GM19395 (cell line): ENCODE measurements around the gene ZNF682.
"Not testable (repeated sequence)": the region's sequence is repeated elsewhere in the genome, so short reads cannot be mapped to it uniquely, and the experiment has no call there.

Experiments
- ATAC-seq: cut with Tn5 transposase; IDR thresholded peaks from one replicate; pipeline ENCODE4 v1.9.1; 2021; ENCODE audit warnings: mild to moderate bottlenecking, moderate library complexity; ENCODE audit not compliant: unreplicated experiment

Gene ZNF682

GRCh38 chr19:20005741-20006140 lies 33.6 kb downstream of the ZNF682 start:
- ATAC-seq, result no peak

GRCh38 chr19:19997656-19998268 lies 41.5 kb downstream of the ZNF682 start:
- ATAC-seq, result no peak

GRCh38 chr19:19966862-19967261 lies 72.4 kb downstream of the ZNF682 start:
- no peak for ATAC-seq

GRCh38 chr19:19966126-19966525 lies 73.2 kb downstream of the ZNF682 start:
- ATAC-seq, result not testable (repeated sequence)

GRCh38 chr19:19964416-19964815 lies 74.9 kb downstream of the ZNF682 start:
- no peak for ATAC-seq

DNA sequence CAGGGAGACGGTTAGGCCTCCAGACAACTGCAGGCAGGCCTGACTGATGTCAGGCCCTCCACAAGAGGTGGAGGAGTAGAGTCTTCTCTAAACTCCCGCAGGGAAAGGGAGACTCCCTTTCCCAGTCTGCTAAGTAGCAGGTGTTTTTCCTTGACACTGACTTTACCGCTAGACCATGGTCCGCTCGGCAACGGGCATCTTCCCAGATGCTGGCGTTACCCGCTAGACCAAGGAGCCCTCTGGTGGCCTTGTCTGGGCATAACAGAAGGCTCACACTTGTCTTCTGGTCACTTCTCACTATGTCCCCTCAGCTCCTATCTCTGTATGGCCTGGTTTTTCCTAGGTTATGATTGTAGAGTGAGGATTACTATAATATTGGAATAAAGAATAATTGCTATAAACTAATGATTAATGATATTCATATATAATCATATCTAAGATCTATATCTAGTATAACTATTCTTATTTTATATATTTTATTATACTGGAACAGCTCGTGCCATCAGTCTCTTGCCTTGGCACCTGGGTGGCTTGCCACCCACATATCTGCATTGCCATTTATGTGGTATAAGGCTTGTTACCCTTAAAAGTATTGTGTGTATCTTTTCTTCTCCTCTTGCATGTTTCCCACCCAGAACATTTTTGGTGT lies 80.0 kb downstream of the ZNF682 start:
- ATAC-seq, result not testable (repeated sequence)

DNA sequence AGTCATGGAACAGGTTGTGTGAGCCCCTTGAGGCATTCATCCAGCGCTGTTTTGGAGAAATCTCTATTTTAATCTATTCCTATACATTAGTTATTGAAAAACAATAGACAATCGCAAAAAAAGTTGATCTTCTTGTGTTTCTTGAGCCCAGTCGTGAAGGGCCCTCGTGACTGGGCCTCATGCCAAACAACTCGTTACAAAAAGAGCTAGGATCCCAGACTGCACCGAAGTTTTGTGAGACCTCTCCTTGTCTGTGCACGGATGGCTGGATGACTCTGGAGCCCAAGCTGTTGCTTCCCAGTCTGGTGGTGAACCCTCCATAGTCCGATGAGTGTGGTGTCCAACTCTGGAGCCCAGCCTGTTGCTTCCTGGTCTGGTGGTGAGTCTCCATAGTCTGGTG lies 81.5 kb downstream of the ZNF682 start:
- ATAC-seq, result not testable (repeated sequence)

- no peak for ATAC-seq
Measured at GRCh38 chr19:19956434-19957075, 82.8 kb downstream of the ZNF682 start.

DNA sequence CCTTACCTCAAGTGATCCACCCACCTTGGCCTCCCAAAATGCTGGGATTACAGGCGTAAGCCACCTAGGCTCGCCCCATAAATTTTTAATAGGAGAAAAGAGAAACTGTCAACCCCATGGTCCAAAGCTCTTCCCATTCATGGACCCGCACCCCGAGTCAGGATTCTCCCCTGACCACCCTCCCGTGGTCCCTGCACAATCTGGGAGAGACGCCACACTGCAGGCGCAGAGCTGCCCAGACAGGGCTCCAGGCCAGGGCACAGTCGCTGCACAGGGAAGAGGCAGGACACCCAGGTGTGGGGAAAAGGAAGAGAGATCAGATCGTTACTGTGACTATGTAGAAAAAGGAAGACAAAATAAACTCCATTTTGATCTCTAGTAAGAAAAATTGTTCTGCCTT lies 84.1 kb downstream of the ZNF682 start:
- no peak for ATAC-seq
